SU-DHL-6 (cell line): ENCODE results near the gene PNPLA2.

ENCODE experiments used
- H2AFZ ChIP-seq: fragments of 200-600 bp; sonication (generic); 2 replicates; pipeline ENCODE4 v1.6.1; 2014; ENCODE audit warnings: low read depth, mild to moderate bottlenecking, moderate library complexity, mixed read lengths, antibody characterized with exemption, low read length; ENCODE audit not compliant: severe bottlenecking
- H3F3A ChIP-seq: fragments of 200-600 bp; shearing (Covaris generic); 2 replicates; pipeline ENCODE4 v1.6.0; 2016; ENCODE audit warnings: antibody characterized with exemption, mild to moderate bottlenecking; ENCODE audit not compliant: insufficient read depth
- H3K27ac ChIP-seq: fragments of 200-600 bp; sonication (generic); 2 replicates; pipeline ENCODE4 v1.5.1; 2016; ENCODE audit warnings: low read depth, mild to moderate bottlenecking, low read length, moderate library complexity, mixed read lengths
- H3K27me3 ChIP-seq: fragments of 200-600 bp; sonication (generic), shearing (Covaris generic); 2 replicates; pipeline ENCODE4 v1.6.0; 2014; ENCODE audit warnings: mild to moderate bottlenecking, low read length
- H3K36me3 ChIP-seq: fragments of 200-600 bp; sonication (generic); 2 replicates; pipeline ENCODE4 v1.6.1; 2014; ENCODE audit warnings: mild to moderate bottlenecking, low read length, mixed read lengths
- H3K4me2 ChIP-seq: fragments of 300-600, 200-600 bp; shearing (Covaris generic), sonication (generic); 2 replicates; pipeline ENCODE4 v1.6.0; 2014; ENCODE audit warnings: low read length, low read depth, mild to moderate bottlenecking; ENCODE audit not compliant: poor library complexity, severe bottlenecking
- H3K4me3 ChIP-seq: fragments of 200-600 bp; sonication (generic); 2 replicates; pipeline ENCODE4 v1.5.1; 2014; ENCODE audit warnings: antibody characterized with exemption, low read length, mild to moderate bottlenecking, mixed read lengths; ENCODE audit not compliant: insufficient read depth, poor library complexity, severe bottlenecking
- H3K79me2 ChIP-seq: fragments of 200-600 bp; sonication (generic); 2 replicates; pipeline ENCODE4 v1.6.1; 2014; ENCODE audit warnings: mild to moderate bottlenecking, low read length, moderate library complexity; ENCODE audit not compliant: insufficient read depth
- H3K9ac ChIP-seq: fragments of 200-600 bp; sonication (generic); 2 replicates; pipeline ENCODE4 v1.7.0; 2014; ENCODE audit warnings: mild to moderate bottlenecking, low read length
- H3K9me2 ChIP-seq: fragments of 200-600 bp; sonication (generic); replicated peaks from 2 replicates; pipeline ENCODE4 v1.6.1; 2014; ENCODE audit warnings: low read length; ENCODE audit not compliant: insufficient read depth
- H3K9me3 ChIP-seq: fragments of 200-600 bp; sonication (generic); 2 replicates; pipeline ENCODE4 v1.6.1; 2014; ENCODE audit warnings: low read length, mixed read lengths; ENCODE audit not compliant: insufficient read depth
- H4K20me1 ChIP-seq: fragments of 200-600 bp; sonication (generic); 2 replicates; pipeline ENCODE4 v1.6.1; 2014; ENCODE audit warnings: low read depth, mild to moderate bottlenecking, antibody characterized with exemption, low read length, moderate library complexity, mixed read lengths
- CTCF ChIP-seq: fragments of 200-600 bp; sonication (generic); IDR thresholded peaks from one replicate; pipeline ENCODE4 v1.5.1; 2017; ENCODE audit warnings: antibody characterized with exemption, mild to moderate bottlenecking, low read length, moderate library complexity; ENCODE audit not compliant: insufficient read depth, poor library complexity, severe bottlenecking
- EZH2phosphoT487 ChIP-seq: fragments of 200-600 bp; sonication (generic), shearing (Covaris generic); conservative IDR thresholded peaks from 2 replicates; pipeline ENCODE4 v1.6.1; 2018; ENCODE audit warnings: mild to moderate bottlenecking, antibody characterized with exemption, low read length, moderate library complexity, mixed read lengths

The PNPLA2 gene

GRCh38 chr11:811446-812245 lies 7.1 kb upstream of the PNPLA2 start:
- Histone ChIP-seq H3K9ac (peak overlapping the region; percentile 95), H3K4me2 (peak overlapping the region; percentile 73), H3K27ac (peak overlapping the region; percentile 85; the same call in 1 of the 2 replicates), H3K36me3 (peaks cover 25% of the 10 kb centered on the region), H4K20me1 (peaks cover 10% of the 10 kb centered on the region; the same call in 1 of the 2 replicates), H3K4me3 (peak overlapping the region; percentile 71), H3F3A (peaks cover 53% of the 10 kb centered on the region), H2AFZ (no peak overlapping the region), H3K9me3 (no peaks in the 10 kb centered on the region), H3K27me3 (no peaks in the 10 kb centered on the region), H3K9me2 (no peaks in the 10 kb centered on the region), H3K79me2 (peaks cover 36% of the 10 kb centered on the region)
- TF ChIP-seq EZH2phosphoT487 (no peak), CTCF (no peak)

- H2AFZ ChIP-seq: no peak overlapping the region
- H3K27me3 ChIP-seq: no peaks in the 10 kb centered on the region
- H3K4me2 ChIP-seq: no peak overlapping the region
- H3K27ac ChIP-seq: no peak overlapping the region
- TF ChIP-seq EZH2phosphoT487 (no peak), CTCF (no peak)
- H3K36me3 ChIP-seq: peaks cover 25% of the 10 kb centered on the region
- H3K79me2 ChIP-seq: peaks cover 36% of the 10 kb centered on the region
- no peaks in the 10 kb centered on the region for H3K9me2 ChIP-seq
- no peak overlapping the region for H3K4me3 ChIP-seq
- peaks cover 53% of the 10 kb centered on the region for H3F3A ChIP-seq
- H3K9me3 ChIP-seq: no peaks in the 10 kb centered on the region
- peaks cover 10% of the 10 kb centered on the region; the same call in 1 of the 2 replicates for H4K20me1 ChIP-seq
- no peak overlapping the region for H3K9ac ChIP-seq
Measured at GRCh38 chr11:812390-812789, 6.3 kb upstream of the PNPLA2 start.

- Histone ChIP-seq H2AFZ (no peak overlapping the region), H3K9me2 (no peaks in the 10 kb centered on the region), H3F3A (peaks cover 48% of the 10 kb centered on the region), H3K4me3 (no peak overlapping the region), H3K9me3 (no peaks in the 10 kb centered on the region), H3K36me3 (peaks cover 25% of the 10 kb centered on the region), H3K27me3 (no peaks in the 10 kb centered on the region), H3K4me2 (no peak overlapping the region), H4K20me1 (peaks cover 10% of the 10 kb centered on the region; the same call in 1 of the 2 replicates), H3K79me2 (peaks cover 32% of the 10 kb centered on the region), H3K27ac (no peak overlapping the region), H3K9ac (no peak overlapping the region)
- TF ChIP-seq EZH2phosphoT487 (no peak), CTCF (no peak)
Measured at GRCh38 chr11:813072-813455, 5.7 kb upstream of the PNPLA2 start.
